ENCODE data around the gene SQSTM1. TPM values are rescaled to one million over a fixed set of nuclear protein-coding genes. Genes with fewer than 3 reads are reported as not detected.
"Not testable (repeated sequence)": the region's sequence is repeated elsewhere in the genome, so short reads cannot be mapped to it uniquely, and the experiment has no call there.

The SQSTM1 gene
- total and polyA plus RNA-seq, 2 donors = 79.3 to 426 TPM

GRCh38 chr5:179832039-179832745, 11.5 kb downstream of the SQSTM1 start:
- Histone ChIP-seq H3K36me3 (ENCODE audit: insufficient read depth) (peaks cover 15% of the 10 kb centered on the region), H3K4me3 (ENCODE audit: low read depth, low read length) (no peak overlapping the region), H3K4me1 (ENCODE audit: insufficient read depth) (no peaks in the 10 kb centered on the region), H3K27ac (ENCODE audit: low read depth) (no peak overlapping the region)
- no peak for DNase-seq (ENCODE audit: extremely low spot score)
- 94% methylated on average over 20 of the region's 20 CpGs for WGBS

GRCh38 chr5:179833056-179833708, 12.5 kb downstream of the SQSTM1 start:
- 86% methylated on average over 23 of the region's 23 CpGs for WGBS
- peaks cover 15% of the 10 kb centered on the region for H3K36me3 ChIP-seq (ENCODE audit: insufficient read depth)
- no peaks in the 10 kb centered on the region for H3K4me1 ChIP-seq (ENCODE audit: insufficient read depth)
- H3K4me3 ChIP-seq (ENCODE audit: low read depth, low read length) = no peak overlapping the region
- DNase-seq (ENCODE audit: extremely low spot score) = no peak
- no peak overlapping the region for H3K27ac ChIP-seq (ENCODE audit: low read depth)

- WGBS = 98% methylated on average over 3 of the region's 3 CpGs
- Histone ChIP-seq H3K36me3 (ENCODE audit: insufficient read depth) (peaks cover 17% of the 10 kb centered on the region), H3K27ac (ENCODE audit: low read depth) (no peak overlapping the region), H3K4me1 (ENCODE audit: insufficient read depth) (no peaks in the 10 kb centered on the region), H3K4me3 (ENCODE audit: low read depth, low read length) (no peak overlapping the region)
- DNase-seq (ENCODE audit: extremely low spot score) = no peak
Measured at GRCh38 chr5:179833709-179834070, 13.0 kb downstream of the SQSTM1 start.

GRCh38 chr5:179834120-179834519, 13.4 kb downstream of the SQSTM1 start:
- peaks cover 16% of the 10 kb centered on the region for H3K36me3 ChIP-seq (ENCODE audit: insufficient read depth)

GRCh38 chr5:179834871-179835270, 14.2 kb downstream of the SQSTM1 start:
- 96% methylated on average over 23 of the region's 28 CpGs for WGBS
- not testable (repeated sequence) for H3K4me1 ChIP-seq (ENCODE audit: insufficient read depth); DNase-seq (ENCODE audit: extremely low spot score); H3K27ac ChIP-seq (ENCODE audit: low read depth); H3K4me3 ChIP-seq (ENCODE audit: low read depth, low read length)
- H3K36me3 ChIP-seq (ENCODE audit: insufficient read depth) = peaks cover 14% of the 10 kb centered on the region

More at GRCh38 chr5:179834120-179834519, 13.4 kb downstream of the SQSTM1 start:
- H3K4me1 ChIP-seq (ENCODE audit: insufficient read depth) = no peaks in the 10 kb centered on the region
- 86% methylated on average over 8 of the region's 8 CpGs for WGBS
- no peak overlapping the region for H3K4me3 ChIP-seq (ENCODE audit: low read depth, low read length)
- DNase-seq (ENCODE audit: extremely low spot score) = no peak
- H3K27ac ChIP-seq (ENCODE audit: low read depth) = no peak overlapping the region

GRCh38 chr5:179836225-179837019, 15.7 kb downstream of the SQSTM1 start:
- 87% methylated on average over 19 of the region's 19 CpGs for WGBS
- Histone ChIP-seq H3K36me3 (ENCODE audit: insufficient read depth) (peaks cover 14% of the 10 kb centered on the region), H3K27ac (ENCODE audit: low read depth) (peak overlapping the region; percentile 23), H3K4me1 (ENCODE audit: insufficient read depth) (no peaks in the 10 kb centered on the region), H3K4me3 (ENCODE audit: low read depth, low read length) (no peak overlapping the region)
- DNase-seq (ENCODE audit: extremely low spot score) = no peak

GRCh38 chr5:179837076-179838011, 16.6 kb downstream of the SQSTM1 start:
- DNase-seq (ENCODE audit: extremely low spot score) = no peak
- H3K4me1 ChIP-seq (ENCODE audit: insufficient read depth) = no peaks in the 10 kb centered on the region
- no peak overlapping the region for H3K27ac ChIP-seq (ENCODE audit: low read depth)
- H3K36me3 ChIP-seq (ENCODE audit: insufficient read depth) = peaks cover 9% of the 10 kb centered on the region
- WGBS = 87% methylated on average over 15 of the region's 15 CpGs
- no peak overlapping the region for H3K4me3 ChIP-seq (ENCODE audit: low read depth, low read length)

GRCh38 chr5:179839328-179840256, 18.9 kb downstream of the SQSTM1 start:
- DNase-seq (ENCODE audit: extremely low spot score) = no peak
- Histone ChIP-seq H3K4me1 (ENCODE audit: insufficient read depth) (no peaks in the 10 kb centered on the region), H3K4me3 (ENCODE audit: low read depth, low read length) (no peak overlapping the region), H3K27ac (ENCODE audit: low read depth) (no peak overlapping the region), H3K36me3 (ENCODE audit: insufficient read depth) (peaks cover 7% of the 10 kb centered on the region)
- 85% methylated on average over 16 of the region's 16 CpGs for WGBS

GRCh38 chr5:179840321-179840720, 19.6 kb downstream of the SQSTM1 start:
- no peak for DNase-seq (ENCODE audit: extremely low spot score)
- no peak overlapping the region for H3K4me3 ChIP-seq (ENCODE audit: low read depth, low read length)
- H3K36me3 ChIP-seq (ENCODE audit: insufficient read depth) = peaks cover 7% of the 10 kb centered on the region
- 94% methylated on average over 11 of the region's 11 CpGs for WGBS
- H3K27ac ChIP-seq (ENCODE audit: low read depth) = no peak overlapping the region
- no peaks in the 10 kb centered on the region for H3K4me1 ChIP-seq (ENCODE audit: insufficient read depth)

- Histone ChIP-seq H3K4me1 (ENCODE audit: insufficient read depth) (no peaks in the 10 kb centered on the region), H3K27ac (ENCODE audit: low read depth) (no peak overlapping the region), H3K4me3 (ENCODE audit: low read depth, low read length) (no peak overlapping the region), H3K36me3 (ENCODE audit: insufficient read depth) (peaks cover 7% of the 10 kb centered on the region)
- 92% methylated on average over 17 of the region's 17 CpGs for WGBS
- no peak for DNase-seq (ENCODE audit: extremely low spot score)
Measured at GRCh38 chr5:179840766-179841165, 20.1 kb downstream of the SQSTM1 start.

GRCh38 chr5:179841621-179842020, 20.9 kb downstream of the SQSTM1 start:
- Histone ChIP-seq H3K4me3 (ENCODE audit: low read depth, low read length) (no peak overlapping the region), H3K27ac (ENCODE audit: low read depth) (no peak overlapping the region), H3K36me3 (ENCODE audit: insufficient read depth) (peaks cover 4% of the 10 kb centered on the region), H3K4me1 (ENCODE audit: insufficient read depth) (no peaks in the 10 kb centered on the region)
- no peak for DNase-seq (ENCODE audit: extremely low spot score)
- WGBS = 95% methylated on average over 9 of the region's 9 CpGs

- no peak overlapping the region for H3K4me3 ChIP-seq (ENCODE audit: low read depth, low read length)
- H3K36me3 ChIP-seq (ENCODE audit: insufficient read depth) = peaks cover 3% of the 10 kb centered on the region
- H3K27ac ChIP-seq (ENCODE audit: low read depth) = no peak overlapping the region
- DNase-seq (ENCODE audit: extremely low spot score) = no peak
- 87% methylated on average over 8 of the region's 8 CpGs for WGBS
- no peaks in the 10 kb centered on the region for H3K4me1 ChIP-seq (ENCODE audit: insufficient read depth)
Measured at GRCh38 chr5:179852993-179853547, 32.4 kb downstream of the SQSTM1 start.

Data from urinary bladder (tissue), 4 donors.